ENCODE data around the gene GTF2A2. TPM values are rescaled to one million over a fixed set of nuclear protein-coding genes. Genes with fewer than 3 reads are reported as not detected.
A peak's percentile ranks its signal among the peaks of the same experiment; 100 is the strongest.
"Not testable (repeated sequence)": the region's sequence is repeated elsewhere in the genome, so short reads cannot be mapped to it uniquely, and the experiment has no call there.

The GTF2A2 gene
- total RNA-seq, 1 experiment from 2014 or later = 93.7 TPM

DNA sequence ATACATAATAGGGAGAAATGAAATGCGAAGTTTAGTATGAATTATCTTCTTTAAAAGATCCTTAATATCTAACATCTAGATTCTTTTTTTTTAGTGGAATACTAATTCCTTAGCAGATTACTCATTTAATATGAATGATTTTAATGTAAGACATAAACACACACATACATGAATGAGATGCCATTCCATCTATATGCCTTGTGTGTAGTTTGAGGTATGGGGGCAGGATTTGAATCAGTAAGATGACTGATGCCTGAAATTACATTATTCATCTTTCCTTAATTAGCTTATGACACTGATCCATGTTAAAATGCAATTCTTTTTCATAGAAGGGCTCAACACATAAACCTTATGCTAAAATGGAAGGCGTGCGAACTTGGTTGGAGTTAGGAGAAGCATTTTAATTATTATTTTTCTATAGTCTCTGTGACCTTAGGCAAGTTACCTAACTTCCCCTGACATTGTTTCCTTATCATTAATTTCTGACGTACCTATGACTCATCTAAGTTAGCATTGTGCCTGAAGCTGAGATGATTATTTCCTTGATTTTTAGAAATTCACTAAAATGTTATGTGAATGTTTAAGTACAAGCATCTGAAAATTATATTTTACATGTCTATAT, 42.6 kb upstream of the GTF2A2 start:
- no peaks in the 10 kb centered on the region for H3K27me3 Mint-ChIP-seq (ENCODE audit: unreplicated experiment)
- peak overlapping the region; percentile 64 for H3K27ac Mint-ChIP-seq (ENCODE audit: unreplicated experiment)
- CTCF ChIA-PET = no interaction called here
- TF ChIP-seq, protein P1, sequence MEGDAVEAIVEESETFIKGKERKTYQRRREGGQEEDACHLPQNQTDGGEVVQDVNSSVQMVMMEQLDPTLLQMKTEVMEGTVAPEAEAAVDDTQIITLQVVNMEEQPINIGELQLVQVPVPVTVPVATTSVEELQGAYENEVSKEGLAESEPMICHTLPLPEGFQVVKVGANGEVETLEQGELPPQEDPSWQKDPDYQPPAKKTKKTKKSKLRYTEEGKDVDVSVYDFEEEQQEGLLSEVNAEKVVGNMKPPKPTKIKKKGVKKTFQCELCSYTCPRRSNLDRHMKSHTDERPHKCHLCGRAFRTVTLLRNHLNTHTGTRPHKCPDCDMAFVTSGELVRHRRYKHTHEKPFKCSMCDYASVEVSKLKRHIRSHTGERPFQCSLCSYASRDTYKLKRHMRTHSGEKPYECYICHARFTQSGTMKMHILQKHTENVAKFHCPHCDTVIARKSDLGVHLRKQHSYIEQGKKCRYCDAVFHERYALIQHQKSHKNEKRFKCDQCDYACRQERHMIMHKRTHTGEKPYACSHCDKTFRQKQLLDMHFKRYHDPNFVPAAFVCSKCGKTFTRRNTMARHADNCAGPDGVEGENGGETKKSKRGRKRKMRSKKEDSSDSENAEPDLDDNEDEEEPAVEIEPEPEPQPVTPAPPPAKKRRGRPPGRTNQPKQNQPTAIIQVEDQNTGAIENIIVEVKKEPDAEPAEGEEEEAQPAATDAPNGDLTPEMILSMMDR (IDR thresholded peaks at IDR 0.05; ENCODE audit: unreplicated experiment) = no peak
- peaks cover 2% of the 10 kb centered on the region for H3K9me3 Mint-ChIP-seq (ENCODE audit: low read depth, unreplicated experiment)
- H3K4me1 Mint-ChIP-seq (ENCODE audit: low read depth, unreplicated experiment) = peaks cover 47% of the 10 kb centered on the region
- BruUV-seq (replicated peaks) = no TSS peak
- H3K4me3 Mint-ChIP-seq (ENCODE audit: low read depth, unreplicated experiment) = no peak overlapping the region
- intact Hi-C loops (cut with micrococcal nuclease; ENCODE audit: unreplicated experiment) = loop anchor here (10.0 kb wide), 1 partner anchor 215 kb away; no protein-coding TSS in a partner anchor
- DNase-seq = no peak
- H3K36me3 Mint-ChIP-seq (ENCODE audit: insufficient read depth, unreplicated experiment) = peaks cover 7% of the 10 kb centered on the region

DNA sequence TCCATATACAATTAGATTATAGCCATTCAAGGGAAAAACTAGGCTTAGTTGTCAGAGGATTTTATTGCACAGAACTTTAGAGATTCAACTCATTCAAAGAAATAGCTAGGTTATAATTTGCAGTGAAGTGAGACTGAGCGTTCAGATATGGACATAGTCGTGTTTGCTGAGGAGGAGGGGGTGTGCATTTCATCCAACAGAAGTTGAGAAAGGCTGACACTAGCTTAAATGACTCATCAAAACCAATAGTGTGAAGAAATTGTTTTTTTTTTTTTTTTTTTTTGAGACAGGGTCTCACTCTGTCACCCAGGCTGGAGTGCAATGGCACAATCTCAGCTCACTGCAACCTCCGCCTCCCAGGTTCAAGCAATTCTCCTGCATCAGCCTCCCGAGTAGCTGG, 40.8 kb upstream of the GTF2A2 start:
- not testable (repeated sequence) for H3K27me3 Mint-ChIP-seq (ENCODE audit: unreplicated experiment); BruUV-seq (replicated peaks); H3K27ac Mint-ChIP-seq (ENCODE audit: unreplicated experiment); H3K36me3 Mint-ChIP-seq (ENCODE audit: insufficient read depth, unreplicated experiment); H3K9me3 Mint-ChIP-seq (ENCODE audit: low read depth, unreplicated experiment); H3K4me3 Mint-ChIP-seq (ENCODE audit: low read depth, unreplicated experiment); DNase-seq
- intact Hi-C loops (cut with micrococcal nuclease; ENCODE audit: unreplicated experiment) = loop anchor here (10.0 kb wide), 1 partner anchor 217 kb away; no protein-coding TSS in a partner anchor
- CTCF ChIA-PET = interaction anchor here (0.9 kb wide), 1 partner anchor 218 kb away, joined by 4 read pairs; no protein-coding TSS in a partner anchor
- peaks cover 54% of the 10 kb centered on the region for H3K4me1 Mint-ChIP-seq (ENCODE audit: low read depth, unreplicated experiment)

DNA sequence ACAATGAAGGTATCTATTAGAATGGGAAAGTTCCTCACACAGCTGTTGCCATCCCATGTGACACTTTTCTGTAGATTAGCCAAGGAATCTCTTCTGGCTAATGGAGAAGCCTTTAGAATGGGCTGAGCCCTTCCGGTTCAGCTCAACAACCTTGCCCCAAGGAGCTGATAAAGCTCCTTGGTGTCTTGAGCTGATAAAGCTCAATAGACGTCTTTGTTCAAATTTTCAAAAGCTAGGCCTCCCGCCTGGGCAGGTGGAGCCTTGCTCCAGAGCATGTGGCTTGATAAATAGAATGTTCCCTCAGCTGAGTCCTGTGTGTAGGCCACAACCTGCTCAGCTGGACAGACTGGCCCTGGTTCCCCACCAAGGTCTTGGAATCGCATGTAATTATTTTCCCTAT, 39.0 kb upstream of the GTF2A2 start:
- Mint-ChIP-seq H3K9me3 (ENCODE audit: low read depth, unreplicated experiment) (peaks cover 2% of the 10 kb centered on the region), H3K4me3 (ENCODE audit: low read depth, unreplicated experiment) (no peak overlapping the region), H3K27ac (ENCODE audit: unreplicated experiment) (peak overlapping the region; percentile 40), H3K4me1 (ENCODE audit: low read depth, unreplicated experiment) (peaks cover 46% of the 10 kb centered on the region), H3K36me3 (ENCODE audit: insufficient read depth, unreplicated experiment) (peaks cover 7% of the 10 kb centered on the region), H3K27me3 (ENCODE audit: unreplicated experiment) (no peaks in the 10 kb centered on the region)
- peak; percentile 58 for DNase-seq
- BruUV-seq (replicated peaks) = no TSS peak
- intact Hi-C loops (cut with micrococcal nuclease; ENCODE audit: unreplicated experiment) = loop anchor here (10.0 kb wide), 1 partner anchor 218 kb away; no protein-coding TSS in a partner anchor
- CTCF ChIA-PET = interaction anchor here (0.7 kb wide), 1 partner anchor 13 kb away, joined by 3 read pairs; no protein-coding TSS in a partner anchor
- TF ChIP-seq, protein P1 (IDR thresholded peaks at IDR 0.05; ENCODE audit: unreplicated experiment) = no peak

DNA sequence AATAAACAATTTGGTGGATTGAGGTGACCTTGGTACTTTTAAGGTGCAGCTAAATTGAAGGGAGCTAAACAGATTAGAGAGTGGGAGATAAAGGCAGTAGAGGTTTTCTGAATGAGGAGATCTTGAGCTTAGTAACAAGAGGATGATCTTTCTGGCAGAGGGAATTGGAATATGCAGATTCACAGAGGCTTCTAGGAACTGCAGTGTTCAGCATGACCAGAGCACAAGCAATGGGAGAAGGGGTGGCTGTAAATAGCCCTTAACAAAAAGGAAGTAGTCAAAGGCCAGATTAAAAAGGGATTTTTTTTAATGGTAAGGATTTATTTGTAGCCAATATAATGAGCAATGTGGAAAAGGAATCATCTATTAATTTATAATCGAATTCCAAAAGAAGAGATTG, 37.5 kb upstream of the GTF2A2 start:
- H3K4me1 Mint-ChIP-seq (ENCODE audit: low read depth, unreplicated experiment) = peaks cover 48% of the 10 kb centered on the region
- peaks cover 2% of the 10 kb centered on the region for H3K9me3 Mint-ChIP-seq (ENCODE audit: low read depth, unreplicated experiment)
- DNase-seq = no peak
- H3K27me3 Mint-ChIP-seq (ENCODE audit: unreplicated experiment) = no peaks in the 10 kb centered on the region
- H3K36me3 Mint-ChIP-seq (ENCODE audit: insufficient read depth, unreplicated experiment) = peaks cover 10% of the 10 kb centered on the region
- H3K27ac Mint-ChIP-seq (ENCODE audit: unreplicated experiment) = no peak overlapping the region
- intact Hi-C loops (cut with micrococcal nuclease; ENCODE audit: unreplicated experiment) = loop anchor here (10.0 kb wide), 1 partner anchor 220 kb away; no protein-coding TSS in a partner anchor
- CTCF ChIA-PET = no interaction called here
- TF ChIP-seq, protein P1 (IDR thresholded peaks at IDR 0.05; ENCODE audit: unreplicated experiment) = no peak
- no TSS peak for BruUV-seq (replicated peaks)
- H3K4me3 Mint-ChIP-seq (ENCODE audit: low read depth, unreplicated experiment) = no peak overlapping the region

Measured in Calu3 (cell line).